ENCODE data around the gene PTPN9.
"Not testable (repeated sequence)": the region's sequence is repeated elsewhere in the genome, so short reads cannot be mapped to it uniquely, and the experiment has no call there.

Gene PTPN9

DNA sequence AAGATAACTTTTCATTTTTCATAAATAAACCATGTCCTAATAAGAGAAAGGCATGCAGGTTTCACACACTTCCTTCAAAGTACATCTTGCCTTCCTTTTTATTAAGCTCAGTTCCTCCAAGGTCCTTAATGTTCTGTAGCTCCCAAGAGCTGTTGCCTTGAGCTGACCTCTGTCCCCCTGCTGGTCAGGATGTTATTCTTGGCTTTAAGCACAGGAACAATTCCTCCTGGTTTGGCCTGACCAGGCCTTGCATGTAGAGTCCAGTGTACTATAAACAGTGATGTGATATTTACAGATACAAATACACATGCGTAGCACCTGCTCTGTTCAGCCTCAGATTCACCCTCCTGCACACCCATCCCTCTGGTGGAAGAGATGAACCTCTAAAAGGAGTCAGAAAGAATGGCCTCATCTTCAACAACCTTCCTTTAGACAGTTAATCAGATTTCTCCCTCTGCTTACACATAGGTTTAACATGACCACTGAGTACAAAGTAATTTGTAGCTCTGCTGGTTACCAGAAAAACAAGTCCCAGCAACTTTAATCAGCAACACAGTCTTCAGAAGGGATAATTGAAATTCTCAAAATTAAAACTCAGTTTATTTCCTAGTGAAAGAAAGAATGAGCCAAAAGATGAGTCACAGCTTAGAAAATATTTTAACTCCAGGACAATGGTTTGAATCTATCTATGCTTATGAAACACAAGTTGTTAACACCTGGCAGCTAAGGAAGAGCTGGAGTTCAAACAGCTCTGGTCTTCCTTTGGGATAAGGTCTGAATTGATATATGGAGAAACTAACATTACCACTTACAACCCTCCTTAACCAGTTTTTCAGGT lies 46.5 kb downstream of the PTPN9 start:
- DNase-seq (ENCODE audit: low read depth in 4 of 4, low spot score in 1 of 4), result no peak

DNA sequence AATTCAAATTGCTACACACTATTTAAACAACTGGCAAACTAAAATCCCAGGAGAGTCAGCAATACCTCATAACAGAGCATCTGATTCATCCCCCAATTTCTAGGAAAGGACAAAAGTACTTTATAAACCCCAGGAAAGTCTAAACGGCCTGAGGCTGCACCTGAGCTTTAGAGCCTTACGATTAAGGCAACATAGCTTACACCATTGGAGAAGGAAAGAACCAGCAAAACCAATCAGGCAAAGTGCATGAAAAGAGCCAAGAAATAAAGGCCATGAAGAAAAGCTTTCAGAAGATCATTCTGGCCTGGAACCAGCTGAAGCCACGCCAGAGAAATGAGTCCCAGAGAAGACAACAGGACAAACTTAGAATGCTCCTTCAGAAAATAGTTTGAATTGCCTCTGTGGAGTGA lies 48.1 kb downstream of the PTPN9 start:
- no peak for DNase-seq (ENCODE audit: low read depth in 4 of 4, low spot score in 1 of 4)

DNA sequence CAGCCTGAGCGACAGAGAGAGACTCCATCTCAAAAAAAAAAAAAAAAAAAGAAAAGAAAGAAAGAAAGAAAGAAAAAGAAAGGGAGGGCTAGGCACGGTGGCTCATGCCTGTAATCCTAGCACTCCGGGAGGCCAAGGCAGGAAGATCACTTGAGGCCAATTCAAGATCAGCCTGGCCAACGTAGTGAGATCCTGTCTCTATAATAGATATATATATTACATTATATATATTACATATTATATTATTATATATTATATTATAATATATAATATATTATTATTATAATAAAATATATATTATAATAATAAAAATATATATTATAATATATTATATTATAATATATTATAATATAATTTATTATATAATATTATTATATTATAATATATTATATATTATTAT lies 48.9 kb downstream of the PTPN9 start:
- DNase-seq (ENCODE audit: low read depth in 4 of 4, low spot score in 1 of 4), result no peak

GRCh38 chr15:75525756-75526155 lies 53.4 kb downstream of the PTPN9 start:
- DNase-seq (ENCODE audit: low read depth in 4 of 4, low spot score in 1 of 4), result not testable (repeated sequence)

GRCh38 chr15:75523011-75523410 lies 56.1 kb downstream of the PTPN9 start:
- DNase-seq (ENCODE audit: low read depth in 4 of 4, low spot score in 1 of 4), result no peak

DNA sequence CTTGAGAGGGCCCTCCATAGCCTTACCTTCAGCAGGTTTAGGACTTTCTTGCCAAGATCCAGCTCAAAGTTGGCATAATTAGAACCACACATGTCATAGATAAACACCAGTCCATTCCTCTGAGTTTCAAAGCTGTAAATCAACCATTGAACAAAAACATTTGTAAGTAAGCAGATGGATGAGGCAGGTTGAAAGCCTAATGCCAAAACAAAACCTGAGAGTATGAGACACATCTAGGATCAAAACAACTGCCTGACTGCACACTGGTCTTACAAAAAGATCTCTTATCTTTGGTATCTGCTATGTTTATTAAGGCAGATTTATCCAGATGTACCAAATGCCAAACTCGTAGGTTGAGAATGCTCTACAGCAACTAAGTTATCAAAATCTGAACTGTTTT lies 61.9 kb downstream of the PTPN9 start:
- no peak for DNase-seq (ENCODE audit: low read depth in 4 of 4, low spot score in 1 of 4)

DNA sequence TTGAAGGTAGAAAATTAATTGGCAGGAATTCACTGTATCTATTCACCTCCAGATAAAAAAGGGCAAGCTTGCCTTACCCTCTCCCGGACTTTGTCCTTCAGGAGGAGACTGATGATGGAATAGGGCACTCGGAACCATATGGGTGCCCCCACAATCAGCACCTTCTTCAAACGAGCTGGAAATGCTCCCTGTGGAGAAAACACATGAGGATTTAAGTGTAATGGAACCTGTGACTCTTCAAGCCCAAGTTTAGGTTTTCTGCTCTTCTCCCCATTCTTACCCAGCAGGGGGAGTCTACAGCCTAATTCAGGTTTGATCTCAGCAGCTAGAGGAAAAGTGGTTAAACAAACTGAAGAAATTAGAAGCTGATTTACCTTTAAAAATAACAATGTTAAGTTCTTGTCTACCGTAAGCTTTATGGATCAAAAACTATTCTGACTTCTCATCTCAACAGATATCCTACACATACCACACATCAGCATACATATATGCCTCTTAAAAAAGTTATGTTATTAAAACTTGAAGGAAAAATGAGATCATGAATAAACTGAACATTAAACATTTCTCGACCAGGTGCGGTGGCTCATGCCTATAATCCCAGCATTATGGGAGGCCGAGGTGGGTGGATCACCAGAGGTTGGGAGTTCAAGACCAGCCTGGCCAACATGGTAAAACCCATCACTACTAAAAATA lies 70.1 kb downstream of the PTPN9 start:
- DNase-seq (ENCODE audit: low read depth in 4 of 4, low spot score in 1 of 4), result no peak

DNA sequence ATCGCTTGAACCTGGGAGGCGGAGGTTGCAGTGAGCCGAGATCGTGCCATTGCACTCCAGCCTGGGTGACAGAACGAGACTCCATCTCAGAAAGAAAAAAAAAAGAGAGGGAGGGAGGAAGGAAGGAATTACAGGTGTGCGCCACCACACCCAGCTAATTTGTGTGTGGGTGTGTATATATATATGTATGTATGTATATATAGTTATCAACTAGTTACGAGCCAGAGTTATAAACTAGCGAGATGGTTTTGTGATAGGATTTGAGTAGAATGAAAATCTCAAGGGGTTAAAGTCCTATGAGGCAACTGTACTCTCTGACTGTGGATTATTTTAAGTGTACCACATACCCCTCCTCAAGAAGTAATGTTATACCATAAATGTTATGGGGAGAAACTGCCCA lies 76.8 kb downstream of the PTPN9 start:
- DNase-seq (ENCODE audit: low read depth in 4 of 4, low spot score in 1 of 4), result no peak

GRCh38 chr15:75493732-75494131 lies 85.4 kb downstream of the PTPN9 start:
- DNase-seq (ENCODE audit: low read depth in 4 of 4, low spot score in 1 of 4), result no peak

GRCh38 chr15:75483961-75484360 lies 95.2 kb downstream of the PTPN9 start:
- no peak for DNase-seq (ENCODE audit: low read depth in 4 of 4, low spot score in 1 of 4)

DNA sequence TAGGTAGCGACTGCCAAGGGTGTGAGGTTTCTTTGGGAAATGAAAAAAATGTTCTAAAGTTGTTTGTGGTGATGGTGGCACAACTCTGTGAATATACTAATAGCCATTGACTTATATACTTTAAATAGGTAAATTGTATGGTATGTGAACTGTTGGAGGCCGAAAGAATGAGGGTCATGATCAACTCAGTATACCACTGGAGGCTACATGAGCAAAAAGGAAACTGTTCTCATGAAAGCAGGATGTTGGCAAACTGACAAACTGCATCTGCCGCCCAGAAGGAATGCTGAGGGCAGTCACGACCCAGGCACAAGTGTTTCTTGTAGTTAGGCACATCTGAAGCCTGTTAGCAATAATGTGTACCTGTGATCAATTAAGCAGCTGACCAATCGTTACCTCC lies 95.6 kb downstream of the PTPN9 start:
- not testable (repeated sequence) for DNase-seq (ENCODE audit: low read depth in 4 of 4, low spot score in 1 of 4)

DNA sequence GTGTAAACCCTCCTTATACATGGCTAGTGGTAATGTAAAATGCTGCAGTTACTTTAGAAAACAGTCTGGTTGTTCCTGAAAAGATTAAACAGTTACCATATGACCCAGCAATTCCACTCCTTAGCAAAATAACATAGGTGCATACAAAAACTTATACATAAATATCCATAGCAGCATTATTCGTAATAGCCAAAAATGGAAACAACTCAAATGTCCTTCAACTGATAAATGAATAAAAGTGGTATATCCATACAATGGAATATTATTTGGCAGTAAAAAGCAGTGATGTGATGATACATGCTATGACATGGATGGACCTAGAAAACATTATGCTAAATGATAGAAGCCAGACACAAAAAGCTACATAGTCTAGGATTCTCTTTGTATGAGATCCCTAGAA lies 96.0 kb downstream of the PTPN9 start:
- DNase-seq (ENCODE audit: low read depth in 4 of 4, low spot score in 1 of 4), result no peak

DNA sequence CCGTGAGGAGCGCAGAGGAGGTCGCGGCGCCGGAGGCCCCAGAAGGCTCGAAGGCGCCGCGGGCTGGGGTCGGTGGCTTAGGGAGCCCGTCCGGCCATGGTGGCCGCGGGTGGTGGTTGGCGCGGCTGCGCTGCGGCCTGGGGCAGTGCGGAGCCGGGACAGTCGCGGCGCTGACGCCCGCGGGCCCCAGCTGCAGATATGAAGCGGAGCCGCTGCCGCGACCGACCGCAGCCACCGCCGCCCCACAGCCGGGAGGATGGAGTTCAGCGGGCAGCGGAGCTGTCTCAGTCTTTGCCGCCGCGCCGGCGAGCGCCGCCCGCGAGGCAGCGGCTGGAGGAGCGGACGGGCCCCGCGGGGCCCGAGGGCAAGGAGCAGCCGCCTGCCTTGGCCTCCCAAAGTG lies 98.7 kb downstream of the PTPN9 start:
- not testable (repeated sequence) for DNase-seq (ENCODE audit: low read depth in 4 of 4, low spot score in 1 of 4)

- no peak for DNase-seq (ENCODE audit: low read depth in 4 of 4, low spot score in 1 of 4)
These were observed 99.4 kb downstream of the PTPN9 start for GRCh38 chr15:75479670-75480069.

DNA sequence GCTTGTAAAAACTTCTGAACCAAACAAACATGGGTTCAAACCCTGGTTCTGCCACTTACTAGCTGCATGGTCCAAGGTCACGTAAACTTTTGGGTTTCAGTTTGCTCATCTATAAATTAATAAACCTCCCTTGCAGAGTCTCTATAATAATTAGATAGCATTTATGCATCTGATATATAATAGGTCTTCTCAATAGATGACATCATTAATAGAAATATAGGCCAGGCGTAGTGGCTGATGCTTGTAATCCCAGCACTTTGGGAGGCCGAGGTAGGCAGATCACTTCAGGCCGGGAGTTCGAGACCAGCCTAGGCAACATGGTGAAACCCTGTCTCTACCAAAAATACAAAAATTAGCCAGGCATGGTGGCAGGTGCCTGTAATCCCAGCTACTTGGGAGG lies 102.0 kb downstream of the PTPN9 start:
- DNase-seq (ENCODE audit: low read depth in 4 of 4, low spot score in 1 of 4), result not testable (repeated sequence)

- no peak for DNase-seq (ENCODE audit: low read depth in 4 of 4, low spot score in 1 of 4)
These were observed 110.1 kb downstream of the PTPN9 start for GRCh38 chr15:75468913-75469598.

DNA sequence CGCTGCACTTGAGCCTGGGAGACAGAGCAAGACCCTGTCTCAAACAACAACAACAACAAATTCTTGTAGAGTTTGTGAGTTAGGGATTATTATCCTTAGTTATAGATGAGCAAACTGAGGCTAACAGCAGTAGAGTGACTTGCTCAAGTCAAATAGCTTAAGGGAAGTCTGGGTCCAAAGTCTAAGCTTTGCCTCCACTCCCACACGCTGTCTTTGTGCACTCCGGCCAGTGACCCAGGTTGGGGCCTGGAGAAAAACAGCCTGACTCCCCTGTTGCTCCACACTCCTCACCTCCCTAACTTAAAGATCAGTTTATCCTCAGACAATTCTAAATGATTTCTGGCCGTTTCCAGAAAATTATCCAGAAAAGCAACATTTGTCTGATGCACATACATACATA lies 118.5 kb downstream of the PTPN9 start:
- DNase-seq (ENCODE audit: low read depth in 4 of 4, low spot score in 1 of 4), result no peak

- no peak for DNase-seq (ENCODE audit: low read depth in 4 of 4, low spot score in 1 of 4)
These were observed 119.5 kb downstream of the PTPN9 start for GRCh38 chr15:75459581-75459980.

DNA sequence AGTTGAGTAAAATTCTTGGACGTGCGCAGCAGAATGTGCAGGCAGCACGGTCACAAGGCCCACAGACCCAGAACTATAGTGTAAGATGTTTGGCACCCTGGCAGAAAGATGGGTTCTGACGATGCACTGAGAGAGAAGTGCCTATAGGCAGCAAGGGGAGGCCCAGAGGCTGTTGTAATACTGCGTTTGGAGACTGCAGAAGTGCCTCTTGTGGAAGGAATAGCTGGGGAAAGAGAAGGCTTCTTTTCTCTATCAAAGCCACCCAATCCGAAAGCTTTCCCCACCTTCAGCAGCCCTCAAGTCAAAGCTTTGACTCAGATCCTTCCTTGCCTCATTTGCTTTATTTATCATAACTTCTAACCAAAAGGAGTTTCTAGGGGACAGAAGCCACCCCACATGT lies 122.4 kb downstream of the PTPN9 start:
- DNase-seq (ENCODE audit: low read depth in 4 of 4, low spot score in 1 of 4), result no peak

- DNase-seq (ENCODE audit: low read depth in 4 of 4, low spot score in 1 of 4), result peak in 2 of 4 experiments; percentile 22 to 32
These were observed 123.1 kb downstream of the PTPN9 start for GRCh38 chr15:75455982-75456531.

GRCh38 chr15:75455424-75455981 lies 123.6 kb downstream of the PTPN9 start:
- DNase-seq (ENCODE audit: low read depth in 4 of 4, low spot score in 1 of 4), result peak; percentile 71 to 84 (median 78)
